Ovary (tissue), 9 donors: ENCODE data around the gene BTF3. TPM values are rescaled to one million over a fixed set of nuclear protein-coding genes. Genes with fewer than 3 reads are reported as not detected.
A peak's percentile ranks its signal among the peaks of the same experiment; 100 is the strongest.

Experiments
- DNase-seq, 5 donors: peaks; one replicate each; pipeline ENCODE4 v3.0.0-alpha.2; 2019 to 2020
- H3K27ac ChIP-seq, 2 donors: fragments of 200-600 bp; one replicate each; pipeline versions ENCODE4 v1.5.1 to v1.8.0; 2019 to 2022
- H3K27me3 ChIP-seq: fragments of 200-600 bp; one replicate; pipeline ENCODE4 v1.8.0; 2022
- H3K36me3 ChIP-seq: fragments of 200-600 bp; sonication (generic); one replicate; pipeline ENCODE4 v1.5.1; 2019
- H3K4me1 ChIP-seq: one replicate; pipeline ENCODE4 v1.8.1; 2013; ENCODE audit warnings: mild to moderate bottlenecking, moderate library complexity; ENCODE audit not compliant: insufficient read depth
- H3K4me3 ChIP-seq: fragments of 200-600 bp; sonication (generic); one replicate; pipeline ENCODE4 v1.5.1; 2017
- H3K9me3 ChIP-seq, 2 donors: fragments of 200-600 bp in 1 of 2; sonication (generic) in 1 of 2; one replicate each; pipeline versions ENCODE4 v1.5.1 to v1.8.1; 2013 to 2019; ENCODE audit warnings: mild to moderate bottlenecking in 1 of 2, moderate library complexity in 1 of 2
- CTCF ChIP-seq, 3 donors: fragments of 450-650 bp in 2 of 3; fragments of 200-600 bp in 1 of 3; IDR thresholded peaks; one replicate each; pipeline versions ENCODE4 v1.5.1 to v1.8.0; 2016 to 2022; ENCODE audit warnings: antibody characterized with exemption in 3 of 3, mild to moderate bottlenecking in 1 of 3
- EP300 ChIP-seq: sonication (generic); formaldehyde crosslinking; IDR thresholded peaks from one replicate; pipeline ENCODE4 v1.6.1; 2017; ENCODE audit warnings: antibody characterized with exemption
- POLR2A ChIP-seq: fragments of 450-650 bp; IDR thresholded peaks from one replicate; pipeline ENCODE4 v1.6.1; 2017; ENCODE audit warnings: antibody characterized with exemption, mild to moderate bottlenecking, moderate library complexity
- WGBS, 3 donors: extraction: QIAGEN DNeasy Blood & Tissue Kit in 1 of 3; methylation state at CpG; one replicate each; pipeline versions ENCODE4 v1.1.5 to v1.1.7; 2013 to 2017; 5-methylcytosine and 5-hydroxymethylcytosine counted together
- intact Hi-C, 4 donors: fragments of 100-400 bp; cut with DNase I; formaldehyde crosslinking; loops; one replicate each; pipeline versions ENCODE4 v1.11.0 to v1.15.1; 2022 to 2023
- polyA plus RNA-seq, 2 donors: library from polyadenylated mRNA; stranded (reverse); fragments of 200-250 nt in 1 of 2; fragments of 350-450 nt in 1 of 2; fragmentation: Illumina TruSeq in 1 of 2; extraction: RNeasy Lipid Tissue Mini Kit (QIAGEN cat#74804) in 1 of 2; gene quantifications; one replicate each; pipeline ENCODE4 v1.2.3, GENCODE V29; 2013 to 2014
- total RNA-seq, 7 donors: library from RNA; depleted of rRNA in 2 of 7; stranded (reverse); fragments of >200 nt in 2 of 7; fragmentation: NEBNext Ultra II Directional in 3 of 7; extraction: Animal tissue kit (Norgen Biotek cat#: 25700) in 3 of 7; gene quantifications; one replicate each; pipeline versions ENCODE4 v1.1.0 to v1.2.4, GENCODE V29; 2016 to 2023
- donor health status: DM: no; HTN: no; CAD: no; lungs with moderate emphysema.
- donor health status: DM: no; HTN: no; CAD: no.
- donor health status: Bipolar disorder and iron deficiency.
- donor health status: DM: yes; HTN: yes; CAD: no.
- donor health status: DM: no; HTN: no; CAD: no.
- donor health status: DM: yes; HTN: yes; CAD: no.

Gene BTF3
- total and polyA plus RNA-seq, 9 donors: 648 to 1,776 (median 975) TPM

- Histone ChIP-seq H3K27ac (no peak overlapping the region), H3K4me1 (no peaks in the 10 kb centered on the region), H3K4me3 (no peak overlapping the region), H3K9me3 (no peaks in the 10 kb centered on the region), H3K36me3 (no peaks in the 10 kb centered on the region), H3K27me3 (no peaks in the 10 kb centered on the region)
- intact Hi-C loops: no loop called here
- TF ChIP-seq POLR2A: no peak
- TF ChIP-seq CTCF (IDR thresholded peaks at IDR 0.05): peak; percentile 38 to 55 (median 49)
- WGBS, 3 donors: 9 to 18% (median 12%) methylated on average over 16 of the region's 16 CpGs
- DNase-seq: peak; percentile 36 to 62 (median 42)
Measured at GRCh38 chr5:73519531-73520283, 21.5 kb downstream of the BTF3 start.

GRCh38 chr5:73522989-73523388 lies 24.7 kb downstream of the BTF3 start:
- Histone ChIP-seq H3K27ac (no peak overlapping the region), H3K9me3 (no peaks in the 10 kb centered on the region), H3K4me1 (no peaks in the 10 kb centered on the region), H3K36me3 (no peaks in the 10 kb centered on the region), H3K4me3 (no peak overlapping the region), H3K27me3 (no peaks in the 10 kb centered on the region)
- no peak for DNase-seq
- intact Hi-C loops: no loop called here
- no peak for TF ChIP-seq POLR2A
- no peak for TF ChIP-seq EP300
- TF ChIP-seq CTCF (IDR thresholded peaks at IDR 0.05): no peak
- WGBS, 3 donors: 90% methylated on average over 7 of the region's 7 CpGs

- no peaks in the 10 kb centered on the region for H3K27me3 ChIP-seq
- intact Hi-C loops: no loop called here
- no peaks in the 10 kb centered on the region for H3K9me3 ChIP-seq
- TF ChIP-seq EP300 (no peak), CTCF (IDR thresholded peaks at IDR 0.05) (no peak), POLR2A (no peak)
- no peaks in the 10 kb centered on the region for H3K36me3 ChIP-seq
- no peaks in the 10 kb centered on the region for H3K4me1 ChIP-seq
- DNase-seq: no peak
- WGBS, 3 donors: 51 to 76% (median 56%) methylated on average over 1 of the region's 1 CpG
- no peak overlapping the region for H3K4me3 ChIP-seq
- H3K27ac ChIP-seq: no peak overlapping the region
Measured at GRCh38 chr5:73523861-73524260, 25.6 kb downstream of the BTF3 start.

GRCh38 chr5:73525606-73526203 lies 27.5 kb downstream of the BTF3 start:
- TF ChIP-seq POLR2A (no peak), CTCF (IDR thresholded peaks at IDR 0.05) (no peak), EP300 (no peak)
- 58 to 66% (median 66%) methylated on average over 3 of the region's 3 CpGs for WGBS, 3 donors
- DNase-seq: no peak

More at GRCh38 chr5:73525606-73526203, 27.5 kb downstream of the BTF3 start:
- no peaks in the 10 kb centered on the region for H3K36me3 ChIP-seq
- no peaks in the 10 kb centered on the region for H3K4me1 ChIP-seq
- H3K9me3 ChIP-seq: no peaks in the 10 kb centered on the region
- no peaks in the 10 kb centered on the region for H3K27me3 ChIP-seq
- H3K4me3 ChIP-seq: no peak overlapping the region
- intact Hi-C loops: no loop called here
- no peak overlapping the region for H3K27ac ChIP-seq
